ENCODE data around the gene L3MBTL3.

The L3MBTL3 gene

GRCh38 chr6:130076512-130076911, 58.1 kb downstream of the L3MBTL3 start:
- no peak overlapping the region for H3K4me3 ChIP-seq (ENCODE audit: low read length)
- WGBS = no CpG with 5 or more reads among the region's 2 CpGs
- H3K36me3 ChIP-seq (ENCODE audit: insufficient read depth, low read length) = peaks cover 4% of the 10 kb centered on the region; the same call in 1 of the 2 replicates
- H3K9ac ChIP-seq (ENCODE audit: low read depth, low read length) = no peak overlapping the region
- H3K4me1 ChIP-seq (ENCODE audit: insufficient read depth, low read length) = 0 out of 2 replicates have a peak, but pooled peaks cover 4% of the 10 kb centered on the region
- no peaks in the 10 kb centered on the region for H3K9me3 ChIP-seq (ENCODE audit: insufficient read depth, low read depth, low read length)
- H3K27me3 ChIP-seq (ENCODE audit: insufficient read depth, low read length) = no peaks in the 10 kb centered on the region
- H3K27ac ChIP-seq (ENCODE audit: low read depth, low read length) = no peak overlapping the region

- Histone ChIP-seq H3K4me3 (ENCODE audit: low read length) (no peak overlapping the region), H3K27ac (ENCODE audit: low read depth, low read length) (no peak overlapping the region), H3K9ac (ENCODE audit: low read depth, low read length) (no peak overlapping the region), H3K4me1 (ENCODE audit: insufficient read depth, low read length) (no peaks in the 10 kb centered on the region), H3K27me3 (ENCODE audit: insufficient read depth, low read length) (no peaks in the 10 kb centered on the region), H3K9me3 (ENCODE audit: insufficient read depth, low read depth, low read length) (no peaks in the 10 kb centered on the region), H3K36me3 (ENCODE audit: insufficient read depth, low read length) (peaks cover 7% of the 10 kb centered on the region; the same call in 1 of the 2 replicates)
These were observed 72.4 kb downstream of the L3MBTL3 start for GRCh38 chr6:130090796-130091195.

- no peak overlapping the region for H3K4me3 ChIP-seq (ENCODE audit: low read length)
- no peak overlapping the region for H3K27ac ChIP-seq (ENCODE audit: low read depth, low read length)
- no peaks in the 10 kb centered on the region for H3K27me3 ChIP-seq (ENCODE audit: insufficient read depth, low read length)
- 93% methylated on average over 1 of the region's 1 CpG for WGBS
- no peaks in the 10 kb centered on the region for H3K4me1 ChIP-seq (ENCODE audit: insufficient read depth, low read length)
- peaks cover 7% of the 10 kb centered on the region; the same call in 1 of the 2 replicates for H3K36me3 ChIP-seq (ENCODE audit: insufficient read depth, low read length)
- no peaks in the 10 kb centered on the region for H3K9me3 ChIP-seq (ENCODE audit: insufficient read depth, low read depth, low read length)
- H3K9ac ChIP-seq (ENCODE audit: low read depth, low read length) = no peak overlapping the region
These were observed 75.2 kb downstream of the L3MBTL3 start for GRCh38 chr6:130093546-130093945.

- Histone ChIP-seq H3K27me3 (ENCODE audit: insufficient read depth, low read length) (no peaks in the 10 kb centered on the region), H3K36me3 (ENCODE audit: insufficient read depth, low read length) (peaks cover 7% of the 10 kb centered on the region; the same call in 1 of the 2 replicates), H3K27ac (ENCODE audit: low read depth, low read length) (no peak overlapping the region), H3K4me3 (ENCODE audit: low read length) (no peak overlapping the region), H3K4me1 (ENCODE audit: insufficient read depth, low read length) (no peaks in the 10 kb centered on the region), H3K9ac (ENCODE audit: low read depth, low read length) (no peak overlapping the region), H3K9me3 (ENCODE audit: insufficient read depth, low read depth, low read length) (no peaks in the 10 kb centered on the region)
- 100% methylated on average over 4 of the region's 4 CpGs for WGBS
These were observed 79.9 kb downstream of the L3MBTL3 start for GRCh38 chr6:130098317-130098716.

GRCh38 chr6:130099119-130099518, 80.7 kb downstream of the L3MBTL3 start:
- no peak overlapping the region for H3K27ac ChIP-seq (ENCODE audit: low read depth, low read length)
- no peaks in the 10 kb centered on the region for H3K9me3 ChIP-seq (ENCODE audit: insufficient read depth, low read depth, low read length)
- H3K4me1 ChIP-seq (ENCODE audit: insufficient read depth, low read length) = no peaks in the 10 kb centered on the region
- H3K9ac ChIP-seq (ENCODE audit: low read depth, low read length) = no peak overlapping the region
- H3K27me3 ChIP-seq (ENCODE audit: insufficient read depth, low read length) = no peaks in the 10 kb centered on the region
- WGBS = 97% methylated on average over 3 of the region's 3 CpGs
- peaks cover 6% of the 10 kb centered on the region; the same call in 1 of the 2 replicates for H3K36me3 ChIP-seq (ENCODE audit: insufficient read depth, low read length)
- H3K4me3 ChIP-seq (ENCODE audit: low read length) = no peak overlapping the region

- Histone ChIP-seq H3K36me3 (ENCODE audit: insufficient read depth, low read length) (no peaks in the 10 kb centered on the region), H3K27ac (ENCODE audit: low read depth, low read length) (no peak overlapping the region), H3K4me3 (ENCODE audit: low read length) (no peak overlapping the region), H3K27me3 (ENCODE audit: insufficient read depth, low read length) (no peaks in the 10 kb centered on the region), H3K9me3 (ENCODE audit: insufficient read depth, low read depth, low read length) (no peaks in the 10 kb centered on the region), H3K9ac (ENCODE audit: low read depth, low read length) (no peak overlapping the region), H3K4me1 (ENCODE audit: insufficient read depth, low read length) (no peaks in the 10 kb centered on the region)
- WGBS = 98% methylated on average over 4 of the region's 4 CpGs
These were observed 87.8 kb downstream of the L3MBTL3 start for GRCh38 chr6:130105996-130106704.

GRCh38 chr6:130107710-130108109, 89.3 kb downstream of the L3MBTL3 start:
- WGBS = 80% methylated on average over 1 of the region's 1 CpG

GRCh38 chr6:130111031-130111430, 92.7 kb downstream of the L3MBTL3 start:
- H3K27me3 ChIP-seq (ENCODE audit: insufficient read depth, low read length) = no peaks in the 10 kb centered on the region
- no peaks in the 10 kb centered on the region for H3K4me1 ChIP-seq (ENCODE audit: insufficient read depth, low read length)
- H3K27ac ChIP-seq (ENCODE audit: low read depth, low read length) = no peak overlapping the region
- no peaks in the 10 kb centered on the region for H3K36me3 ChIP-seq (ENCODE audit: insufficient read depth, low read length)
- no peak overlapping the region for H3K9ac ChIP-seq (ENCODE audit: low read depth, low read length)
- H3K4me3 ChIP-seq (ENCODE audit: low read length) = no peak overlapping the region
- WGBS = 90% methylated on average over 1 of the region's 1 CpG
- no peaks in the 10 kb centered on the region for H3K9me3 ChIP-seq (ENCODE audit: insufficient read depth, low read depth, low read length)

More at GRCh38 chr6:130107710-130108109, 89.3 kb downstream of the L3MBTL3 start:
- Histone ChIP-seq H3K9me3 (ENCODE audit: insufficient read depth, low read depth, low read length) (no peaks in the 10 kb centered on the region), H3K4me1 (ENCODE audit: insufficient read depth, low read length) (no peaks in the 10 kb centered on the region), H3K27me3 (ENCODE audit: insufficient read depth, low read length) (no peaks in the 10 kb centered on the region), H3K36me3 (ENCODE audit: insufficient read depth, low read length) (no peaks in the 10 kb centered on the region), H3K27ac (ENCODE audit: low read depth, low read length) (no peak overlapping the region), H3K9ac (ENCODE audit: low read depth, low read length) (no peak overlapping the region), H3K4me3 (ENCODE audit: low read length) (no peak overlapping the region)

GRCh38 chr6:130113201-130113710, 94.9 kb downstream of the L3MBTL3 start:
- H3K4me1 ChIP-seq (ENCODE audit: insufficient read depth, low read length) = no peaks in the 10 kb centered on the region
- no peak overlapping the region for H3K4me3 ChIP-seq (ENCODE audit: low read length)
- no peaks in the 10 kb centered on the region for H3K36me3 ChIP-seq (ENCODE audit: insufficient read depth, low read length)
- 91% methylated on average over 1 of the region's 2 CpGs for WGBS
- no peak overlapping the region for H3K27ac ChIP-seq (ENCODE audit: low read depth, low read length)
- no peak overlapping the region for H3K9ac ChIP-seq (ENCODE audit: low read depth, low read length)
- H3K27me3 ChIP-seq (ENCODE audit: insufficient read depth, low read length) = no peaks in the 10 kb centered on the region
- no peaks in the 10 kb centered on the region for H3K9me3 ChIP-seq (ENCODE audit: insufficient read depth, low read depth, low read length)

- Histone ChIP-seq H3K4me1 (ENCODE audit: insufficient read depth, low read length) (no peaks in the 10 kb centered on the region), H3K27ac (ENCODE audit: low read depth, low read length) (no peak overlapping the region), H3K27me3 (ENCODE audit: insufficient read depth, low read length) (no peaks in the 10 kb centered on the region), H3K9me3 (ENCODE audit: insufficient read depth, low read depth, low read length) (no peaks in the 10 kb centered on the region), H3K36me3 (ENCODE audit: insufficient read depth, low read length) (no peaks in the 10 kb centered on the region), H3K4me3 (ENCODE audit: low read length) (no peak overlapping the region), H3K9ac (ENCODE audit: low read depth, low read length) (no peak overlapping the region)
- 93% methylated on average over 6 of the region's 6 CpGs for WGBS
These were observed 96.7 kb downstream of the L3MBTL3 start for GRCh38 chr6:130115036-130115435.

GRCh38 chr6:130116273-130116672, 97.9 kb downstream of the L3MBTL3 start:
- Histone ChIP-seq H3K36me3 (ENCODE audit: insufficient read depth, low read length) (no peaks in the 10 kb centered on the region), H3K9ac (ENCODE audit: low read depth, low read length) (no peak overlapping the region), H3K4me3 (ENCODE audit: low read length) (no peak overlapping the region), H3K4me1 (ENCODE audit: insufficient read depth, low read length) (no peaks in the 10 kb centered on the region), H3K9me3 (ENCODE audit: insufficient read depth, low read depth, low read length) (no peaks in the 10 kb centered on the region), H3K27me3 (ENCODE audit: insufficient read depth, low read length) (no peaks in the 10 kb centered on the region), H3K27ac (ENCODE audit: low read depth, low read length) (no peak overlapping the region)
- WGBS = 93% methylated on average over 3 of the region's 4 CpGs

All from HUES64 (cell line).